Measurements from ENCODE around the gene PZP. TPM values are rescaled to one million over a fixed set of nuclear protein-coding genes. Genes with fewer than 3 reads are reported as not detected.

The PZP gene
- total and polyA plus RNA-seq, 10 of the 15 experiments (the other 5 are each of a cell fraction or from before 2014, with no cell fraction given) = not detected

GRCh38 chr12:9104087-9104486, 104.1 kb downstream of the PZP start (continued):
- TF ChIP-seq RELB (IDR thresholded peaks at IDR 0.05; ENCODE audit: low read depth) (no peak), ESRRA (IDR thresholded peaks at IDR 0.05; ENCODE audit: low read length) (no peak), FOXM1 (IDR thresholded peaks at IDR 0.05; ENCODE audit: low read depth, low read length) (no peak), CEBPB (IDR thresholded peaks at IDR 0.05; ENCODE audit: borderline replicate concordance in 1 of 2, low read depth in 2 of 2, low read length in 2 of 2) (no peak), LARP7 (IDR thresholded peaks at IDR 0.05) (no peak), ASH2L (IDR thresholded peaks at IDR 0.05; ENCODE audit: borderline replicate concordance, low read depth) (no peak), STAT3 (IDR thresholded peaks at IDR 0.05; ENCODE audit: low read depth, low read length) (no peak), ZNF207 (IDR thresholded peaks at IDR 0.05; ENCODE audit: borderline replicate concordance) (no peak), ATF7 (IDR thresholded peaks at IDR 0.05; ENCODE audit: low read depth) (no peak), YBX1 (IDR thresholded peaks at IDR 0.05) (no peak), ATF2 (IDR thresholded peaks at IDR 0.05; ENCODE audit: low read length) (no peak)
